H9 (cell line): ENCODE results near the gene DCUN1D2. TPM values are rescaled to one million over a fixed set of nuclear protein-coding genes. Genes with fewer than 3 reads are reported as not detected.

ENCODE experiments used
- DNase-seq: peaks from one replicate; pipeline ENCODE4 v3.0.0-alpha.2; 2017
- H2AFZ ChIP-seq: one replicate; pipeline ENCODE4 v1.6.1; 2013; ENCODE audit warnings: mild to moderate bottlenecking, low read length, control low read depth, moderate library complexity
- H2AK5ac ChIP-seq: 2 replicates; pipeline ENCODE4 v1.6.1; 2013; ENCODE audit warnings: low read length, control low read depth, mixed read lengths; ENCODE audit not compliant: insufficient read length
- H2BK120ac ChIP-seq: one replicate; pipeline ENCODE4 v1.6.1; 2013; ENCODE audit warnings: low read depth, mild to moderate bottlenecking, low read length, control low read depth, inconsistent platforms; ENCODE audit not compliant: poor library complexity, severe bottlenecking
- H2BK12ac ChIP-seq: 2 replicates; pipeline ENCODE4 v1.6.1; 2013; ENCODE audit warnings: low read length, control low read depth, mixed read lengths, low read depth; ENCODE audit not compliant: insufficient read length
- H2BK15ac ChIP-seq: 2 replicates; pipeline ENCODE4 v1.6.1; 2013; ENCODE audit warnings: low read depth, low read length, control low read depth
- H2BK20ac ChIP-seq: one replicate; pipeline ENCODE4 v1.6.1; 2013; ENCODE audit warnings: low read depth, mild to moderate bottlenecking, low read length, control low read depth, inconsistent platforms; ENCODE audit not compliant: poor library complexity, severe bottlenecking
- H2BK5ac ChIP-seq: 2 replicates; pipeline ENCODE4 v1.6.1; 2013; ENCODE audit warnings: low read length, control low read depth, mixed read lengths; ENCODE audit not compliant: insufficient read length
- H3K14ac ChIP-seq: 2 replicates; pipeline ENCODE4 v1.6.1; 2013; ENCODE audit warnings: low read length, control low read depth; ENCODE audit not compliant: insufficient read depth
- H3K18ac ChIP-seq: 2 replicates; pipeline ENCODE4 v1.6.1; 2013; ENCODE audit warnings: low read depth, mild to moderate bottlenecking, mixed read lengths, low read length, control low read depth; ENCODE audit not compliant: insufficient read length
- H3K23ac ChIP-seq: 2 replicates; pipeline ENCODE4 v1.6.1; 2013; ENCODE audit warnings: low read length, control low read depth, mixed read lengths, low read depth; ENCODE audit not compliant: insufficient read length
- H3K23me2 ChIP-seq: 2 replicates; pipeline ENCODE4 v1.6.1; 2013; ENCODE audit warnings: low read depth, mild to moderate bottlenecking, mixed read lengths, low read length, control low read depth; ENCODE audit not compliant: insufficient read length, poor library complexity, severe bottlenecking
- H3K27ac ChIP-seq: 2 replicates; pipeline ENCODE4 v1.5.1; 2013; ENCODE audit warnings: low read length, control low read depth, mixed read lengths, low read depth; ENCODE audit not compliant: insufficient read length
- H3K27me3 ChIP-seq: 2 replicates; pipeline ENCODE4 v1.6.1; 2013; ENCODE audit warnings: low read length, control low read depth, inconsistent platforms; ENCODE audit not compliant: insufficient read depth
- H3K4ac ChIP-seq: 2 replicates; pipeline ENCODE4 v1.6.1; 2013; ENCODE audit warnings: low read depth, mild to moderate bottlenecking, control low read depth, inconsistent platforms, low read length, moderate library complexity
- H3K4me1 ChIP-seq: 2 replicates; pipeline ENCODE4 v1.6.1; 2013; ENCODE audit warnings: low read length, control low read depth, inconsistent platforms; ENCODE audit not compliant: insufficient read depth
- H3K4me2 ChIP-seq: 2 replicates; pipeline ENCODE4 v1.6.1; 2013; ENCODE audit warnings: low read length, control low read depth, mixed read lengths; ENCODE audit not compliant: insufficient read length, insufficient read depth
- H3K56ac ChIP-seq: 2 replicates; pipeline ENCODE4 v1.6.1; 2013; ENCODE audit warnings: low read depth, mild to moderate bottlenecking, mixed read lengths, low read length, control low read depth; ENCODE audit not compliant: insufficient read length
- H3K79me1 ChIP-seq: 2 replicates; pipeline ENCODE4 v1.6.1; 2013; ENCODE audit warnings: low read depth, mild to moderate bottlenecking, moderate library complexity, low read length, control low read depth, inconsistent platforms; ENCODE audit not compliant: insufficient read depth, poor library complexity, severe bottlenecking
- H3K79me2 ChIP-seq: 2 replicates; pipeline ENCODE4 v1.6.1; 2013; ENCODE audit warnings: low read length, control low read depth, inconsistent platforms; ENCODE audit not compliant: insufficient read depth
- H3K9ac ChIP-seq: 2 replicates; pipeline ENCODE4 v1.6.1; 2013; ENCODE audit warnings: low read length, control low read depth, mixed read lengths; ENCODE audit not compliant: insufficient read length; ENCODE audit errors: extremely low read depth
- H3K9me3 ChIP-seq: one replicate; pipeline ENCODE4 v1.6.1; 2013; ENCODE audit warnings: low read depth, low read length, inconsistent platforms; ENCODE audit not compliant: control insufficient read depth
- H3T11ph ChIP-seq: one replicate; pipeline ENCODE4 v1.6.1; 2013; ENCODE audit warnings: mild to moderate bottlenecking, low read length, control low read depth, inconsistent platforms
- H4K20me1 ChIP-seq: one replicate; pipeline ENCODE4 v1.6.1; 2013; ENCODE audit not compliant: control insufficient read depth, insufficient read length, insufficient read depth
- H4K5ac ChIP-seq: 2 replicates; pipeline ENCODE4 v1.6.1; 2013; ENCODE audit warnings: low read depth, mild to moderate bottlenecking, mixed read lengths, low read length, control low read depth; ENCODE audit not compliant: insufficient read length
- H4K8ac ChIP-seq: replicated peaks from 2 replicates; pipeline ENCODE4 v1.6.1; 2013; ENCODE audit warnings: low read length, control low read depth, mixed read lengths, low read depth; ENCODE audit not compliant: insufficient read length
- H4K91ac ChIP-seq: 2 replicates; pipeline ENCODE4 v1.6.1; 2013; ENCODE audit warnings: low read depth, mild to moderate bottlenecking, moderate library complexity, mixed read lengths, low read length, control low read depth; ENCODE audit not compliant: insufficient read length
- H3K27ac Mint-ChIP-seq, 3 experiments: 2 replicates in 2 of 3; 3 replicates in 1 of 3; pipeline ENCODE4 v1.8.0; 2020 to 2021; ENCODE audit warnings: mixed read lengths in 3 of 3, mild to moderate bottlenecking in 1 of 3, moderate library complexity in 1 of 3
- H3K27me3 Mint-ChIP-seq: 2 replicates; pipeline ENCODE4 v1.8.0; 2021; ENCODE audit warnings: low read depth, mild to moderate bottlenecking, moderate library complexity, mixed read lengths
- H3K36me3 Mint-ChIP-seq, 3 experiments: 2 replicates in 2 of 3; 3 replicates in 1 of 3; pipeline ENCODE4 v1.8.0; 2020 to 2021; ENCODE audit warnings: low read depth in 3 of 3, mixed read lengths in 3 of 3; ENCODE audit not compliant: insufficient read depth in 1 of 3
- H3K4me1 Mint-ChIP-seq, 2 experiments: 2 replicates each; pipeline ENCODE4 v1.8.0; 2020; ENCODE audit warnings: mixed read lengths in 2 of 2
- H3K4me3 Mint-ChIP-seq, 2 experiments: 2 replicates in 1 of 2; 3 replicates in 1 of 2; pipeline ENCODE4 v1.8.0; 2020 to 2021; ENCODE audit warnings: mild to moderate bottlenecking in 2 of 2, mixed read lengths in 2 of 2, moderate library complexity in 1 of 2
- H3K9me3 Mint-ChIP-seq, 2 experiments: 2 replicates in 1 of 2; 3 replicates in 1 of 2; pipeline ENCODE4 v1.8.0; 2020; ENCODE audit warnings: mild to moderate bottlenecking in 2 of 2, mixed read lengths in 2 of 2, moderate library complexity in 1 of 2
- CTCF ChIP-seq: fragments of 200-600 bp; sonication (generic); conservative IDR thresholded peaks from 3 replicates; pipeline ENCODE4 v1.8.0; 2021; ENCODE audit warnings: antibody characterized with exemption, mild to moderate bottlenecking
- WGBS: extraction: QIAGEN DNeasy Blood & Tissue Kit; methylation state at CpG from one replicate; pipeline ENCODE4 v1.1.7; 2013; ENCODE audit warnings: missing lambda C conversion rate, low lambda C conversion rate, mixed read lengths; ENCODE audit not compliant: insufficient read length; ENCODE audit errors: extremely low coverage; 5-methylcytosine and 5-hydroxymethylcytosine counted together
- total RNA-seq: library from RNA; stranded (reverse); gene quantifications from 2 replicates; pipeline ENCODE4 v1.2.1, GENCODE V29; 2021

The DCUN1D2 gene
- total RNA-seq, 1 experiment from 2014 or later, result 36.8 TPM

DNA sequence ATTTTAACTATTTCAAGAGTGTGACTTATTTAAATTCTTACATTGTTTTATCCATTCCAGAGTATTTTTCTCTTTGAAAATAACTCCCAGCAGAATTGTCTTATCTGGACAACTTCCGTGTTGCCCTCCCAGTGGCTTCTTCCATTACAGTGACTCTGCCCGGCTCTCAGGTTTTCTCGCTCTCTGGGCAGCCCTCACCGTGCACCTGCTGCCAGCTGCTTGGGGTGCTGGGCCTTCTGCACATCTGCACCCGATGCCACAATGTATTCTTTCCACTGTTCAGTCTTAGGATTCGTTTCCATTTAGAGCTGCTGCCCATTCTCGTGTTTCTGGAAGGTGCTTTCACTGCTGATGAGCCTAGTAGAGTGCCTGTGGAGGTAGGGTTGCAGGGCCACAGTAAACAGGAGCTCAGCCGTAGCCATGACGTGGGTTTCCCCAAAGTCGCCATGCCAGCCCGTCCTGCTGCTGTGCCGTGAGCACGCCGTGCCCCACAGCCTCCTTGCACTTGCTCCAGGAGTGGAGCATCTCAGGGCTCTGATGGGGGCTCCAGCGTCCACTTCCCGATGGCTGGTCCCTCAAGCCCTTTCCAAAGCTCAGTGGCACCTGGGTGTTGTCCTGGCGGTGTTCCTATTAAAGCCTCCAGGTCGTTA, 46.1 kb upstream of the DCUN1D2 start:
- Mint-ChIP-seq H3K4me3 (no peak overlapping the region), H3K27me3 (no peaks in the 10 kb centered on the region), H3K36me3 (peaks cover 17 to 30% (median 28%) of the 10 kb centered on the region in 3 experiments; a peak in 6 of 7 replicates), H3K9me3 (no peaks in the 10 kb centered on the region), H3K4me1 (no peaks in the 10 kb centered on the region), H3K27ac (no peak overlapping the region; a peak in 1 of 7 replicates)
- Histone ChIP-seq H2BK12ac (no peak overlapping the region), H3K56ac (no peak overlapping the region), H3T11ph (no peak overlapping the region), H2BK15ac (no peak overlapping the region), H3K27ac (no peak overlapping the region), H3K4me2 (no peak overlapping the region), H3K9me3 (no peaks in the 10 kb centered on the region), H3K79me2 (0 out of 2 replicates have a peak, but pooled peaks cover 1% of the 10 kb centered on the region), H2AK5ac (no peak overlapping the region), H3K4ac (no peak overlapping the region), H2BK5ac (no peak overlapping the region), H3K23ac (no peak overlapping the region), H3K4me1 (no peaks in the 10 kb centered on the region), H2BK20ac (no peak overlapping the region), H3K14ac (no peak overlapping the region; the same call in 1 of the 2 replicates), H3K9ac (no peak overlapping the region), H2BK120ac (no peak overlapping the region), H3K79me1 (no peaks in the 10 kb centered on the region), H2AFZ (no peak overlapping the region), H4K5ac (no peak overlapping the region), H3K23me2 (no peaks in the 10 kb centered on the region), H4K8ac (no peak overlapping the region), H3K18ac (no peak overlapping the region), H4K91ac (no peak overlapping the region), H4K20me1 (peaks cover 2% of the 10 kb centered on the region), H3K27me3 (no peaks in the 10 kb centered on the region)
- TF ChIP-seq CTCF, result no peak
- WGBS, result no CpG with 5 or more reads among the region's 18 CpGs
- DNase-seq, result no peak
